Activated gamma-delta T cell treated with Interleukin-2 at 50 U/mL for 16 hours (primary cell): ENCODE measurements around the gene BCAS1.

Experiments used
- DNase-seq: peaks from one replicate; pipeline ENCODE4 v3.0.0-alpha.2; 2020

BCAS1 gene

DNA sequence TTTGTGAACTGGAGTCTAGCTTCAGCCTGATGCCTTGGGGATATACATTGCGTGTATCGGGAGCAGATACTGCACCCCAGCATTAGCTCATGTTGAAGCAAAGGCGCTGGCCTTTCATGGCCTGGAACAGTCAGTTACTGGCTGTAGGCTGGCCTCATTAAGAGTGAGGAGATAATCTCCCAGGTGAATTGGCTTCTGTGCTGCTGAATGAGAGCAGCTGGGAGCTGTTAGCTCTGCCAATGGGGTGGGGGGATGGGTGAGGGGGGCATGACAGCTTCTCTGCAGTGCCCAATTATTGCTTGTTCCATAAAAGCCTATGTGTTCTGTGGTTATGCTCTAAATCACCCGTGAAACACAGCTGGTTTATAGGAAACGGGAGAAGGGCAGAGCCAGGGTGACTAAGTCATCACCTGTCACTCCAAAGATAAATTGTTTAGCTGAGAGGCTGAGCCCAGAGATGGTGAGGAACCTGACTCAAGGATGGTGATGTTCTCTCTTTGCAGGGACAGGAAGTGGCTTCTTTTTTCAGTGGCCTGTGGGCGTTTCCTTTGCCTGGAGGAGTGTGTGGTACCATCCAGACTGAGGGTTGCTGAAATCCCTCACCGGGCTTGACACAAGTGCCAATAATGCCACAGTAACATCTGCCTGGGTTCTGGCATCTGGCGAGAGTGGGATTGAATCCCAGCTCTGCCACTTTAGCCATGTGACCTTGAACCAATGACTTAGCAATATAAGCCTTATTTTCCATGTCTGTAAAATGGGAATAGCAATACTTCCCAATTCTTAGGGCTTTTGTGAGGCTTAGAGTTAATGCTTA is 170.8 kb downstream of the BCAS1 start:
- peak; percentile 72 for DNase-seq

DNA sequence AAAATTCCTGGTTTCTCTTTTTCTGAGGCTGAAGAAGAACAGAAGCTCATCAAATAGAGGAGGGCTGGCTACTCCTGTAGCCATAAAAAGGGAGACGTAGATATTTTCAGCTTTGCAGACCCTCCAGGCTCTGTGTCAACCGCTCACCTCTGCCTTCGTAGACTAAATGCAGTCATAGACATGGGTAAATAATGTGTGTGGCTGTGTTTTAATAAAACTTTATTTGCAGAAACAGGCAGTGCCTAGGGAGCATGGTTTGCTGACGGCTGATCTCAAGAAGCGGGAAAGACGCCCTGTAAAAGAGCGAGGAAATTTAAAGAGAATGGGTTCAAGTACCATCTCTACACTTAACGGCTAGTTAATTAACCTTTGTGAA is 171.8 kb downstream of the BCAS1 start:
- no peak for DNase-seq

DNA sequence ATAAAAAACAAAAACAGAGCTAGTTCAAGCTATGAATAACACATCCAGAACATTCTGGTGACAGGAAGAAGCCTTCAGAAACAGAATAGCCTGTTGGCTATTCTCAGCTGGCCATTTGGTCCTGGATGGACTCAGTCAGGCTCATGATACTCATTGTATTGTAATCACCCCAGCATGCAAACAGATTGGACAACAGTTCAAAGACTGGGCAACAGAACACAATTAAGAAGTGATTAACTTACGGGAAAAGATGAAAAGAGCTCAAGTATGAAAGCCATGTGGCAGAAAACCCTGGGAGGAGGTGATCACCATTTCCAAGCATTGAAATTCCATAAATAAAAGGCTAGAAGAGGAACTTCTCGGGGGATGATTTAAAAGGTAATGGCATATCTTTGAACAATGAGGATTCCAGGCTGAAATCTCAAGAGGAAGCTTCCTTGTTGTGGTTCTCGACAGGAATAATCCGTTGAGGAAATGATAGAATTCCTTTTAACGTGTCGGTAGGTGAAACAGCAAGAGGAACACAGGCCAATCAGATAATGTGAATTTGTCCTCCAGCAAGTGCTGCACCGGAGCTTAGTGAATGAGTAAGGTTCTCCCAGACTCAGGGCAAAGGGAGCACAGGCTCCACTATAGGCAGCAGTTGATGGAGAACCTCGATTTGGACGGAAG is 172.4 kb downstream of the BCAS1 start:
- no peak for DNase-seq

- no peak for DNase-seq
Measured at GRCh38 chr20:53896647-53897046, 173.7 kb downstream of the BCAS1 start.

DNA sequence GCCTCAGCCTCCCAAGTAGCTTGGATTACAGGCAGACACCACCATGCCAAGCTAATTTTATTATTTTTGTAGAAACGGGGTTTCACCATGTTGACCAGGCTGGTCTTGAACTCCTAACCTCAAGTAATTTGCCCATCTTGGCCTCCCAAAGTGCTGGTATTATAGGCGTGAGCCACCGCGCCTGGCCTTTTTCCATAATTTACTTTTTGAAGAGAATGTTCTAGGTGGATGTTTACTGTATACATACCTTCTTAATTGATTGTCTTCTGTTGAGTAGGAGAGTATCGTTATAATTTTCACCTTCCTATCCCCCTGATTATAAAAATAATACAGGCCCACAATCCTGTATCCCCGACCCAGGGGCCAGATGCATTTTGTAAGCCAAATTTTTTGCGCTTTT is 174.4 kb downstream of the BCAS1 start:
- no peak for DNase-seq

DNA sequence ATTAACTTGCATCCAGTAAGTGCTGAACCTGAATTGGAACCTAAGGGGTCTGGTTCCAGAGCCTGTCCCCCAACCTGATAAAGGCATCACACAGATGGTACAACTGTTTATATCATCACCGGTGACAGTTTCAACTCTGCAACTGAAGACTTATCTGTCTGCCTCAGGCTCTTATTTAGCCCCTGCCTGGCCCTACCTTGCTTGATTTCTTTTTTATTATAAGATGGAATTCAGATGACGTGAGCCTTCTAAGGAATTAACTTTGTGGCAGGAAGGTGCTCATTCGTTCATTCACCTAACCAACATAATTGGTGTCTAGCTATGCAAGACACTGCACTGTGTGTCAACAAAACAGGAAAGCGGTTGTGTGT is 175.0 kb downstream of the BCAS1 start:
- DNase-seq = no peak

DNA sequence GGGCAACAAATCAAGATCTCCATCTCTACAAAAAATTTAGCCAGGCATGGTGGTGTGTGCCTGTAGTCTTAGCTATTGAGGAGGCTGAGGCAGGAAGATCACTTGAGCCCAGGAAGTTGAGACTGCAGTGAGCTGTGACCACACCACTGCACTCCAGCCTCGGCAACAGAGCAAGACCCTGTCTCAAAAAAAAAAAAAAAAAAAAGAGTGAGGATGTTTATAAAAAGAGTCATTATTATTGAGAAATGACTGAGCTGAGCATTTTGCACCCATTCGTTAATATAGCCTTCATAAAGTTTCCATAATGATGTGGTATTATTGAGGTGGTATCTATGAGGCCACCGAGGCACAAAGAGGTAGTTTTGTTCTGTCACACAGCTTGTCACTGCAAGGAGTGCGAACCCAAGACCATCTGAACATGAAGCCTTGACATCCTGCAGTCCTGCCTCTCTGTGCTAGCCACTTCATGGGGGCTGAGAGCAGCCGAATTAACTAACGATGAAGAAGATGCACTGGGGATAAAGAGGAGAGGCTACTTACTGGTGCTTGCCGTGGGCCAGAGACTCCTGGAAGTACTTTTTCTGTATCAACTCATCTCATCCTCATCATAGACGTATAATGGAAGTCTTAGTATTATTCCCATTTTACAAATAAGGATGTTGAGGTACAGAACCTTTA is 175.5 kb downstream of the BCAS1 start:
- no peak for DNase-seq
